Measurements from ENCODE around the gene FXR1. TPM values are rescaled to one million over a fixed set of nuclear protein-coding genes. Genes with fewer than 3 reads are reported as not detected.

The FXR1 gene
- total and polyA plus RNA-seq, 12 donors = 76.6 to 211 (median 123) TPM

DNA sequence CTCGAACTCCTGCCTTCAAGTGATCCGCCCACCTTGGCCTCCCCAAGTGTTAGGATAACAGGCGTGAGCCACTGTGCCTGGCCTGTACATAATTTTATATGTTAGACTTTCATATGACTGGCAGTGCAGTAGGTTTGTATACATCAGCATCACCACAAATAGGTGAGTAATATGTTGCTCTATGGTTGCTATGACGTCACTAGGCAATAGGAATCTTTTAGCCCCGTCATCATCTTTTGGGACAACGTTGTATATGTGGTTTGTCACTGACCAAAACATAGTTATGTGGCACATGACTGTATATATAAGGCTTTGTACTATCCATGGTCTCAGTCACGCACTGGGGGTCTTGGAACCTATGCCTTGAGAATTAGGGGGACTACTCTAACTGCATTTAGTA is 94.1 kb downstream of the FXR1 start:
- WGBS, 4 donors = 86 to 91% (median 87%) methylated on average over 6 to 7 of the region's 7 CpGs
- intact Hi-C loops (cut with DNase I) = no loop called here
- Histone ChIP-seq H3K4me1 (replicated peaks in 1 of 2) (no peaks in the 10 kb centered on the region), H3K4me3 (no peak overlapping the region), H3K9me3 (replicated peaks in 1 of 3) (no peaks in the 10 kb centered on the region), H3K36me3 (replicated peaks in 1 of 2) (no peaks in the 10 kb centered on the region), H3K27me3 (no peaks in the 10 kb centered on the region), H3K27ac (no peak overlapping the region)
- no peak for DNase-seq
- TF ChIP-seq, protein P1, sequence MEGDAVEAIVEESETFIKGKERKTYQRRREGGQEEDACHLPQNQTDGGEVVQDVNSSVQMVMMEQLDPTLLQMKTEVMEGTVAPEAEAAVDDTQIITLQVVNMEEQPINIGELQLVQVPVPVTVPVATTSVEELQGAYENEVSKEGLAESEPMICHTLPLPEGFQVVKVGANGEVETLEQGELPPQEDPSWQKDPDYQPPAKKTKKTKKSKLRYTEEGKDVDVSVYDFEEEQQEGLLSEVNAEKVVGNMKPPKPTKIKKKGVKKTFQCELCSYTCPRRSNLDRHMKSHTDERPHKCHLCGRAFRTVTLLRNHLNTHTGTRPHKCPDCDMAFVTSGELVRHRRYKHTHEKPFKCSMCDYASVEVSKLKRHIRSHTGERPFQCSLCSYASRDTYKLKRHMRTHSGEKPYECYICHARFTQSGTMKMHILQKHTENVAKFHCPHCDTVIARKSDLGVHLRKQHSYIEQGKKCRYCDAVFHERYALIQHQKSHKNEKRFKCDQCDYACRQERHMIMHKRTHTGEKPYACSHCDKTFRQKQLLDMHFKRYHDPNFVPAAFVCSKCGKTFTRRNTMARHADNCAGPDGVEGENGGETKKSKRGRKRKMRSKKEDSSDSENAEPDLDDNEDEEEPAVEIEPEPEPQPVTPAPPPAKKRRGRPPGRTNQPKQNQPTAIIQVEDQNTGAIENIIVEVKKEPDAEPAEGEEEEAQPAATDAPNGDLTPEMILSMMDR (IDR thresholded peaks at IDR 0.05) = no peak
- no peak for TF ChIP-seq POLR2A (IDR thresholded peaks at IDR 0.05)

DNA sequence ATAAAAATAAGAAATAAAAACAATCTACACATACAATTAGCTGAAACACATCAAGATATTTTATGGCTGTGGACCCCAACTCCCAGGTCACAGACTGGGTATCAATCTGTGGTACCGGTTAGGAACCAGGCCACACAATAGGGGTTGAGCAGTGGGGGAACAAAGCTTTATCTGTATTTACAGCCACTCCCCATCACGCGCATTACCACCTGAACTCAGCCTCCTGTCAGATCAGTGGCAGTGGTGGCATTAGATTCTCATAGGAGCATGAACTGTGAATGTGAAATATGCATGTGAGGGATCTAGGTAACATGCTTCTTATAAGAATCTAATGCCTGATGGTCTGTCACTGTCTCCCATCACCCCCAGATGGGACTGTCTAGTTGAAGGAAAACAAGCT is 94.8 kb downstream of the FXR1 start:
- 93 to 96% (median 94%) methylated on average over 3 of the region's 3 CpGs for whole genome bisulfite sequencing, 4 donors

DNA sequence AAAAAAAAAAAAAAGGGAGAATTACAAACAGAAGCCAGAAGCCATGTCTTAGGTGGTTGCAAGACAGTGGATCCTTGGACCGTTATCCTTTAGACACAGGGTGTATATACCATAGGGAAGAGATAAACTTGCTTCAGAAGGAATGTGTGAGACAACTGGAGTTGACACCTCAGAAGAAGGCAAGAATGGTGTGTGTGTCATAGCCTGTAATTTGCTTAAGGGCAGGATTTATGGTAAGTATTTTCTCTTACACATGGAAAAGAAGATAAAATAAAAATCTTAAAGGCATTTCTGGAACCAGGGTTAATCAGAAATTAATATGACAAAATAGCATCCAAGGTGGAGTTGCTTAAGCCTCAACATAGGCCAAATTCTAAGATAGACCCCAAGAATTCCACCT is 96.3 kb downstream of the FXR1 start:
- WGBS, 4 donors = 60 to 86% (median 78%) methylated on average over 1 of the region's 1 CpG

More for the DNA sequence above, 94.8 kb downstream of the FXR1 start:
- no peaks in the 10 kb centered on the region for H3K27me3 ChIP-seq
- no peak for DNase-seq
- H3K36me3 ChIP-seq (replicated peaks in 1 of 2) = no peaks in the 10 kb centered on the region
- H3K27ac ChIP-seq = no peak overlapping the region
- TF ChIP-seq POLR2A (IDR thresholded peaks at IDR 0.05) = no peak
- TF ChIP-seq, protein P1 (IDR thresholded peaks at IDR 0.05) = no peak
- no peaks in the 10 kb centered on the region for H3K9me3 ChIP-seq (replicated peaks in 1 of 3)
- intact Hi-C loops (cut with DNase I) = no loop called here
- H3K4me3 ChIP-seq = no peak overlapping the region
- H3K4me1 ChIP-seq (replicated peaks in 1 of 2) = no peaks in the 10 kb centered on the region

DNA sequence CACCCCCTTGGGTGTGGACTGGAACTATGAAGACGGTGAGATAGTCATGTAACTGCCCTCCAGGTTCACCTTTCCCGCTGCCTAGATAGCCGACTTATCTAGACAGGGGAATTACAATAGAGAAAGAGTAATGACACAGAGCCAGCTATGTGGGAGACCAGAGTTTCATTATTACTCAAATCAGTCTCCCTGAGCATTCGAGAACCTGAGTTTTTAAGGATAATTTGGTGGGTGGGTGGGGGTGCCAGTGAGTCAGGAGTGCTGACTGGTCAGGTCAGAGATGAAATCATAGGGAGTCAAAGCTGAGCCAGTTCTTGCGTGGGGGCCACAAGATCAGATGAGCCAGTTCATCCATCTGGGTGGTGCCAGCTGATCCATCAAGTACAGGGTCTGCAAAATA is 96.8 kb downstream of the FXR1 start:
- no peak overlapping the region for H3K27ac ChIP-seq
- no peak overlapping the region for H3K4me3 ChIP-seq
- no peaks in the 10 kb centered on the region for H3K4me1 ChIP-seq (replicated peaks in 1 of 2)
- no peak for TF ChIP-seq POLR2A (IDR thresholded peaks at IDR 0.05)
- TF ChIP-seq, protein P1 (IDR thresholded peaks at IDR 0.05) = no peak
- no peaks in the 10 kb centered on the region for H3K9me3 ChIP-seq (replicated peaks in 1 of 3)
- no peaks in the 10 kb centered on the region for H3K27me3 ChIP-seq
- intact Hi-C loops (cut with DNase I) = no loop called here
- no peak for DNase-seq
- WGBS, 4 donors = 74 to 80% (median 75%) methylated on average over 5 of the region's 5 CpGs
- H3K36me3 ChIP-seq (replicated peaks in 1 of 2) = no peaks in the 10 kb centered on the region

More for the DNA sequence above, 96.3 kb downstream of the FXR1 start:
- no peaks in the 10 kb centered on the region for H3K4me1 ChIP-seq (replicated peaks in 1 of 2)
- no peaks in the 10 kb centered on the region for H3K27me3 ChIP-seq
- H3K36me3 ChIP-seq (replicated peaks in 1 of 2) = no peaks in the 10 kb centered on the region
- H3K9me3 ChIP-seq (replicated peaks in 1 of 3) = no peaks in the 10 kb centered on the region
- no peak overlapping the region for H3K27ac ChIP-seq
- intact Hi-C loops (cut with DNase I) = no loop called here
- DNase-seq = no peak
- TF ChIP-seq, protein P1 (IDR thresholded peaks at IDR 0.05) = no peak
- no peak for TF ChIP-seq POLR2A (IDR thresholded peaks at IDR 0.05)
- H3K4me3 ChIP-seq = no peak overlapping the region
